Esophagus squamous epithelium (tissue), 5 donors: ENCODE data around the gene APOBEC3H. TPM values are rescaled to one million over a fixed set of nuclear protein-coding genes. Genes with fewer than 3 reads are reported as not detected.

Experiments used
- DNase-seq: peaks from one replicate; lab custom pipeline; 2025; lab: John Stamatoyannopoulos, UW
- H3K27ac ChIP-seq, 4 donors: fragments of 200-600 bp; sonication (generic); one replicate each; pipeline ENCODE4 v1.5.1; 2016 to 2019; ENCODE audit warnings: mild to moderate bottlenecking in 1 of 4
- H3K27me3 ChIP-seq, 4 donors: fragments of 200-600 bp; sonication (generic); 1 replicate in 3 of 4; 2 replicates in 1 of 4; pipeline versions ENCODE4 v1.5.1 to v1.6.0; 2017 to 2021; ENCODE audit warnings: antibody characterized with exemption in 1 of 4
- H3K36me3 ChIP-seq, 3 donors: fragments of 200-600 bp; sonication (generic); one replicate each; pipeline ENCODE4 v1.5.1; 2016 to 2019
- H3K4me1 ChIP-seq, 3 donors: fragments of 200-600 bp; sonication (generic); one replicate each; pipeline ENCODE4 v1.5.1; 2017 to 2019
- H3K4me3 ChIP-seq, 4 donors: fragments of 200-600 bp; sonication (generic); 1 replicate in 3 of 4; 2 replicates in 1 of 4; pipeline ENCODE4 v1.5.1; 2016 to 2019; ENCODE audit warnings: mild to moderate bottlenecking in 2 of 4, moderate library complexity in 1 of 4
- H3K9me3 ChIP-seq, 3 donors: fragments of 200-600 bp; sonication (generic); one replicate each; pipeline ENCODE4 v1.5.1; 2016 to 2019
- POLR2A ChIP-seq, 4 donors: fragments of 450-650 bp; IDR thresholded peaks; one replicate each; pipeline ENCODE4 v1.6.1; 2017; ENCODE audit warnings: antibody characterized with exemption in 4 of 4, mild to moderate bottlenecking in 4 of 4, moderate library complexity in 3 of 4
- WGBS, 2 donors: methylation state at CpG; one replicate each; pipeline ENCODE4 v1.1.5; 2018; 5-methylcytosine and 5-hydroxymethylcytosine counted together
- intact Hi-C: fragments of 100-400 bp; cut with DNase I; formaldehyde crosslinking; loops from one replicate; pipeline ENCODE4 v1.15.0; 2022
- total RNA-seq, 4 donors: library from RNA; depleted of rRNA; stranded (reverse); fragments of >200 nt; gene quantifications; one replicate each; pipeline ENCODE4 v1.1.0, GENCODE V29; 2016
- TF ChIP-seq, protein P1 (sequence below), 6 experiments: fragments of 450-650 bp in 4 of 6; fragments of 200-600 bp in 2 of 6; sonication (generic) in 2 of 6; IDR thresholded peaks; one replicate each; pipeline ENCODE4 v1.5.1; 2016 to 2019; ENCODE audit warnings: antibody characterized with exemption in 6 of 6, mild to moderate bottlenecking in 4 of 6, moderate library complexity in 4 of 6
- donor health status: DM: yes; HTN: yes; CAD: no.

The APOBEC3H gene
- total RNA-seq, 4 donors from 2014 or later = 0.92 to 0.95 TPM; not detected in 2

DNA sequence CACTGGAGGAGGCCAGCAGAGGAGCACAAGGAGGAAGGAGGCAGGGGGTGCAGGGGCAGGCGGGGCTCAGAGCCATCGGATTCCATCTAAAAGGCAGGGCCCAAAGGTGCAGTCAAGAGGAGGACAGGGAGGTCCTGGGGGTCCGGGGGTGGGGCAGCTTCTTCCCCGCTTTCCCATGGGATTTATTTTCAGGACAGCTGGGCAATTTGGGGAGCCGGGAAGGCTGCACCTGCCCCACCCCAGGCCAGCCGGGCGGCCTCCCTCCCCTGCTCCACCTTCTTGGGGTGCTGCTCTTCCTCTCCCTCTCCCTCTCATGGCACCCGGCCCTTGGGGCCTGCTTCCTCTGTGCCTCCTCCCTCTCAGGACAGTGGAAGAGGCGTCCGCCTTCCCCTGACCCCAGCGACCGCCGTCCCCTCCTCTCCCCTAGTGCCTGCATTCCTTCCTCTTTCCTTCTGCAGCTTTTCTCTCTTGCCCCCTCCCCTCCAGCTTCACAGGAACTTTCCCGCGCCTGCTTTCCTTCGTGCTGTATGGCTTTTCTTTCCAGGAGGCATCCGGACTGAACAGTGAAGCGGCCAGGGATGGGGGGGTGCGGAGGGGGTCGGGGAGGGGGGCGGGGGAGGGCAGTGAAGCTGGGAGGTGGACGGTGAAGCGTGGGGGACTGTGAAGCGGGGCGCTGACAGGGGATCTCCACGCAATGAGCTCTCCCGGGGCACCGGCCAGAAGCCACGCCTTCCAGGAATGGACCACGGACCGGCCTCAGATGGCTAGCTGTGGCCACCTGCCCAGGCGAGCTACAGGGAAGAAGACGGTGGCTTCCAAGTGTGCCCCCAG, 26.9 kb downstream of the APOBEC3H start:
- H3K4me3 ChIP-seq = no peak overlapping the region
- 46 to 51% methylated on average over 19 to 27 of the region's 33 CpGs for WGBS, 2 donors
- H3K4me1 ChIP-seq = peaks cover 0 to 5% (median 0%) of the 10 kb centered on the region in 3 donors
- intact Hi-C loops = loop anchor here (5.0 to 10.0 kb wide), 2 partner anchors 117 to 259 kb away; no protein-coding TSS in a partner anchor
- no peaks in the 10 kb centered on the region for H3K9me3 ChIP-seq
- no peak for DNase-seq
- H3K27me3 ChIP-seq = peaks cover 0 to 8% (median 0%) of the 10 kb centered on the region in 4 donors
- TF ChIP-seq, protein P1, sequence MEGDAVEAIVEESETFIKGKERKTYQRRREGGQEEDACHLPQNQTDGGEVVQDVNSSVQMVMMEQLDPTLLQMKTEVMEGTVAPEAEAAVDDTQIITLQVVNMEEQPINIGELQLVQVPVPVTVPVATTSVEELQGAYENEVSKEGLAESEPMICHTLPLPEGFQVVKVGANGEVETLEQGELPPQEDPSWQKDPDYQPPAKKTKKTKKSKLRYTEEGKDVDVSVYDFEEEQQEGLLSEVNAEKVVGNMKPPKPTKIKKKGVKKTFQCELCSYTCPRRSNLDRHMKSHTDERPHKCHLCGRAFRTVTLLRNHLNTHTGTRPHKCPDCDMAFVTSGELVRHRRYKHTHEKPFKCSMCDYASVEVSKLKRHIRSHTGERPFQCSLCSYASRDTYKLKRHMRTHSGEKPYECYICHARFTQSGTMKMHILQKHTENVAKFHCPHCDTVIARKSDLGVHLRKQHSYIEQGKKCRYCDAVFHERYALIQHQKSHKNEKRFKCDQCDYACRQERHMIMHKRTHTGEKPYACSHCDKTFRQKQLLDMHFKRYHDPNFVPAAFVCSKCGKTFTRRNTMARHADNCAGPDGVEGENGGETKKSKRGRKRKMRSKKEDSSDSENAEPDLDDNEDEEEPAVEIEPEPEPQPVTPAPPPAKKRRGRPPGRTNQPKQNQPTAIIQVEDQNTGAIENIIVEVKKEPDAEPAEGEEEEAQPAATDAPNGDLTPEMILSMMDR (IDR thresholded peaks at IDR 0.05) = no peak
- no peak for TF ChIP-seq POLR2A (IDR thresholded peaks at IDR 0.05)
- H3K36me3 ChIP-seq = no peaks in the 10 kb centered on the region
- H3K27ac ChIP-seq = no peak overlapping the region

DNA sequence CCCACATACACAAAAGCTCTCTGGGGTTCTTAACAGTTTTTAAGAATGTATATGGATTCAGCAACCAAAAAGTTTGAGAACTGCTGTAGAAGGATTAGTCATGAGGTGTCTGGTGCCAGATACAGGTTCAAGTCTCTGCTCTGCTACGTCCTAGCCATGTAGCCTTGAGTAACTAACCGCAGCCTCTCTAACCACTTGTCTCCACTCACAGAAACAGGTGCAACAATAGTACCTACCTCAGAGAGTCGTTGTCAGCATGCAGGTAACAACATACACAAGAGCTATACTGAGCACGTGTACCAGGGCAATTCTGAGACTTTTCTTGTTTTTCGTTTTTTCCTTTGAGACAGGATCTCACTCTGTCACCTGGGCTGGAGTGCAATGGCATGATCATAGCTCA, 28.6 kb downstream of the APOBEC3H start:
- peaks cover 0 to 9% (median 0%) of the 10 kb centered on the region in 3 donors for H3K36me3 ChIP-seq
- 79 to 83% methylated on average over 5 of the region's 5 CpGs for WGBS, 2 donors
- intact Hi-C loops = loop anchor here (10.0 kb wide), 1 partner anchor 261 kb away; no protein-coding TSS in a partner anchor
- H3K4me1 ChIP-seq = peaks cover 0 to 11% (median 0%) of the 10 kb centered on the region in 3 donors
- H3K9me3 ChIP-seq = no peaks in the 10 kb centered on the region
- no peak overlapping the region for H3K27ac ChIP-seq
- TF ChIP-seq POLR2A (IDR thresholded peaks at IDR 0.05) = no peak
- TF ChIP-seq, protein P1 (IDR thresholded peaks at IDR 0.05) = no peak
- DNase-seq = no peak
- no peak overlapping the region for H3K4me3 ChIP-seq
- H3K27me3 ChIP-seq = peaks cover 0 to 8% (median 0%) of the 10 kb centered on the region in 4 donors

DNA sequence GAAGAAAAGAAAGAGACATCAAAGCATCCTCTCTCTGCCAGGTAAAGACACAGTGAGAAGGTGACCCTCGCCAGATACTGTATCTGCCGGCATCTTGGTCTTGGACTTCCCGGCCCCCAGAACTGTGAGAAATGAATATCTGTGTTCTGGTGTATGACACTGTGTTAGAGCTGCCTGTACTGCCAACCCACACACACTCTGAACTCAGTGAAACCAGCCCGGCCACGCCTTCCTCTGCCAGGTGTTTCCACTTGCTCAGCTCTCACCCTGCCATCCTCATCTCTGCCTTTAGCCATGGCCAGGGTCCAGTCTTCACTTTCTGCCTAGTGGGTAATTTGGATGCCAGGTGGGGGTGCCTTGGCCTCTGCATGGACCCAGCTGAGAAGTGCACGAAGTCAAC, 31.5 kb downstream of the APOBEC3H start:
- intact Hi-C loops = loop anchor here (10.0 kb wide), 1 partner anchor 264 kb away; no protein-coding TSS in a partner anchor
- 68 to 73% methylated on average over 5 of the region's 6 CpGs for WGBS, 2 donors
- Histone ChIP-seq H3K9me3 (no peaks in the 10 kb centered on the region), H3K27ac (no peak overlapping the region), H3K4me1 (peaks cover 0 to 24% (median 8%) of the 10 kb centered on the region in 3 donors), H3K4me3 (no peak overlapping the region), H3K27me3 (peaks cover 0 to 8% (median 0%) of the 10 kb centered on the region in 4 donors), H3K36me3 (peaks cover 0 to 32% (median 3%) of the 10 kb centered on the region in 3 donors)
- no peak for DNase-seq
- TF ChIP-seq POLR2A (IDR thresholded peaks at IDR 0.05) = no peak
- TF ChIP-seq, protein P1 (IDR thresholded peaks at IDR 0.05) = no peak

DNA sequence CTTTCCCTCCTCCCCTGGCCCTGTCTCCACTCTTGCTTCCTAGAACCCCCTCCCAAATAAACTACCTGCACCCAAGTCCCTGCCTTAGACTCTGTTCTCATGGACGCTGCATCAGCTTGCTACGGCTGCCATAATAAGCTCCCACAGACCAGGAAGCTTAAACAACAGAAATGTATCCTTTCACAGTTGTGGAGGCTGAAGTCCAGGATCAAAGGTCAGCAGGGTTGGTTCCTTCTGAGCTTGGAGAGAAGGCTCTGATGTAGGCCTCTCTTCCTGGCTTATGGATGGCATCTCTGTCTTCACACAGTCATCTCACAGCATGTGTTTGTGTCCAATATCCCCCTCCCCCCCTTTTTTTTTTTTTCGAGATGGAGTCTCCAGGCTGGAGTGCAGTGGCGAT, 32.0 kb downstream of the APOBEC3H start:
- no peak for DNase-seq
- peaks cover 0 to 19% (median 8%) of the 10 kb centered on the region in 3 donors for H3K4me1 ChIP-seq
- no peaks in the 10 kb centered on the region for H3K9me3 ChIP-seq
- H3K36me3 ChIP-seq = peaks cover 0 to 38% (median 4%) of the 10 kb centered on the region in 3 donors
- TF ChIP-seq POLR2A (IDR thresholded peaks at IDR 0.05) = no peak
- intact Hi-C loops = loop anchor here (10.0 kb wide), 1 partner anchor 264 kb away; no protein-coding TSS in a partner anchor
- peaks cover 0 to 3% (median 0%) of the 10 kb centered on the region in 4 donors for H3K27me3 ChIP-seq
- WGBS, 2 donors = 86 to 91% methylated on average over 3 to 4 of the region's 4 CpGs
- H3K27ac ChIP-seq = no peak overlapping the region
- H3K4me3 ChIP-seq = no peak overlapping the region

DNA sequence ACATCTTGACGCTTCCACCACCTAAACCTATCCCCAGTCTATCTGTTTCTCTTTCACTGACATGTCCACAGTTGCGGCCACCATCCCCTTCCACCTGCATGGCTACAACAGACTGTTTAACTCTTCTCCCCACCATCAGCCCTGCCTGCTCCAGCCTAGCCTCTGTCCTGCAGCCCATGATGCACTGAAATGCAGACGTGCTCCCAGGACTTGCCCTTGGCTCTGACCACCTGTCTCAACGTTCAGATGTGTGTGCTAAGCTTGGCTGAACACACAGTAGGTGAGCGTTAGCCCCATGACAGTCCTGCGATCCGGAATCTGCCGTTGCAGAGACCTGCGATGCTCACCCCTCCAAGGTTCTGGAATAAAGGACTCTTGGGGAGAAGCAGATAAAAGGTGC, 32.7 kb downstream of the APOBEC3H start:
- Histone ChIP-seq H3K36me3 (peaks cover 0 to 44% (median 7%) of the 10 kb centered on the region in 3 donors), H3K9me3 (no peaks in the 10 kb centered on the region), H3K4me3 (no peak overlapping the region), H3K27me3 (no peaks in the 10 kb centered on the region), H3K27ac (no peak overlapping the region), H3K4me1 (peaks cover 0 to 25% (median 10%) of the 10 kb centered on the region in 3 donors)
- intact Hi-C loops = loop anchor here (10.0 kb wide), 1 partner anchor 265 kb away; no protein-coding TSS in a partner anchor
- DNase-seq = no peak
- TF ChIP-seq POLR2A (IDR thresholded peaks at IDR 0.05) = no peak
- 85 to 96% methylated on average over 6 to 8 of the region's 9 CpGs for whole genome bisulfite sequencing, 2 donors
